Left lung (tissue), 10 donors: ENCODE measurements around the gene CTNNA3. TPM values are rescaled to one million over a fixed set of nuclear protein-coding genes. Genes with fewer than 3 reads are reported as not detected.

ENCODE experiments used
- ATAC-seq: fragments of 200-7000 bp; cut with Tn5 transposase; one replicate; pipeline ENCODE4 v1.9.1; 2020; ENCODE audit warnings: moderate library complexity
- DNase-seq, 4 donors: peaks; one replicate each; pipeline ENCODE4 v3.0.0-alpha.2; 2013 to 2020
- H3K27ac ChIP-seq, 2 donors: fragments of 200-600 bp; sonication (generic) in 1 of 2; one replicate each; pipeline versions ENCODE4 v1.5.0 to v1.8.0; 2020 to 2021
- H3K27me3 ChIP-seq, 2 donors: fragments of 200-600 bp; sonication (generic) in 1 of 2; one replicate each; pipeline versions ENCODE4 v1.5.0 to v1.8.0; 2020 to 2021
- H3K36me3 ChIP-seq, 2 donors: fragments of 200-600 bp; sonication (generic) in 1 of 2; one replicate each; pipeline versions ENCODE4 v1.5.0 to v1.8.0; 2020 to 2021
- H3K4me1 ChIP-seq, 2 donors: fragments of 200-600 bp; one replicate each; pipeline ENCODE4 v1.8.0; 2021
- H3K4me3 ChIP-seq, 2 donors: fragments of 200-600 bp; sonication (generic) in 1 of 2; one replicate each; pipeline versions ENCODE4 v1.5.0 to v1.8.0; 2020 to 2021; ENCODE audit warnings: mild to moderate bottlenecking in 1 of 2
- H3K9me3 ChIP-seq, 2 donors: fragments of 200-600 bp; sonication (generic) in 1 of 2; one replicate each; pipeline versions ENCODE4 v1.5.0 to v1.8.0; 2020 to 2021
- CTCF ChIP-seq, 2 donors: fragments of 200-600 bp; sonication (generic) in 1 of 2; IDR thresholded peaks; one replicate each; pipeline versions ENCODE4 v1.5.0 to v1.8.0; 2021; ENCODE audit warnings: antibody characterized with exemption in 2 of 2
- intact Hi-C, 2 donors: fragments of 100-400 bp; cut with DNase I; formaldehyde crosslinking; loops; one replicate each; pipeline versions ENCODE4 v1.11.2 to v1.14.2; 2022
- polyA plus RNA-seq, 6 donors: library from polyadenylated mRNA; unstranded; fragments of 120-200 nt; gene quantifications; one replicate each; pipeline ENCODE4 v1.2.1, GENCODE V29; 2013; ENCODE audit not compliant: insufficient read length in 6 of 6
- total RNA-seq, 2 donors: library from RNA; stranded (reverse); fragmentation: NEBNext Ultra II Directional; extraction: Animal tissue kit (Norgen Biotek cat#: 25700); gene quantifications; one replicate each; pipeline ENCODE4 v1.2.1, GENCODE V29; 2021
- donor health status: DM: no; HTN: yes; CAD: no.
- donor health status: DM: no; HTN: no; CAD: no.

Gene CTNNA3
- total and polyA plus RNA-seq, 8 donors = 1.1 to 8.2 (median 6.6) TPM; not detected in 1

DNA sequence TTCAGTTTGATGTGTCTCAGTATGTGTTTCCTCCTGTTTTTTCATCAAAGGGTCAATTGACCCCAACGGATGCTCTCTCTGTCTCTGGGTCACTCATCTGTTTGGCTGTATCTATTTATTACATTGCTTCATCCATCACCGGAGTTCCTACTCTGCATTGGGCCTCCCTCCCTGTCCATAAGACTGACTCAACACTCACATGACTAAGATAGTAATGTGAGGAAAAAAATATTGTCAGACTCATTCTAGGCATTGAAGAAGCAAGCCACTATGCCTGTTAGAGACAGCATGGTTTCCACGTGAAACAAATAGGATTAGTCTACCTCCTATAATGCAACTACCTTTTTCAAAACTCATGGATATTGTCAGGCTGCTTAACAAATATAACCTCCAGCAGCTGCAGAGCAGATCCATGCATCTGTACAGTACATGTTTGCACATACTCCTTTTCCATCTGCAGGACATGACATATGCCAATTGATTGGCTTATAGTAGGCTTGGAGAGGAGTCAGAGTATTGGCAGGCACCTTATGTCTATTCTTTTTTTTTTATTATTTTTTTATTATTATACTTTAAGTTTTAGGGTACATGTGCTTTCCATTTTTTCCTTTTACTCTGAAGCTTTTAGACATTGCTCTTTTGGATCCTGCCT lies 495.0 kb downstream of the CTNNA3 start:
- H3K36me3 ChIP-seq = no peaks in the 10 kb centered on the region
- intact Hi-C loops = no loop called here
- no peak for DNase-seq
- H3K27ac ChIP-seq = no peak overlapping the region
- H3K27me3 ChIP-seq = no peaks in the 10 kb centered on the region
- no peaks in the 10 kb centered on the region for H3K9me3 ChIP-seq
- ATAC-seq = no peak
- TF ChIP-seq CTCF (IDR thresholded peaks at IDR 0.05) = no peak
- no peaks in the 10 kb centered on the region for H3K4me1 ChIP-seq
- no peak overlapping the region for H3K4me3 ChIP-seq

DNA sequence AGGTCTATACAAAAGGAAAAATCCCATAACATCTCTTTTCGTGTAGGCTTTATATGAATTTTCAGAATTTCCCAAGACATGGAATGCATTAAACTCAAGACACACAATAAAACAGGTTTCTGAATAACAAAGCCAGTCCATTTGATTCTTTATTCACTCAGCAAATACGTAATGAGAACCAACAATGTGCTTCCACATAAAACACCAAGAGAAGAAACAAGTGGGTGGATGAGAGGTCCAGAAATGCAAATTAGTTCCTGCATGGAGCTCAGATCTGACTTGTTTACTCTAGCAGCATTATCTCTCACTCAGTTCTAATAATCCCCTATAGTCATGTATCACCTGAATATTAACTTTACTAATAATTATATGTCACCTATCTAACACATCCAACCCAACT lies 520.6 kb downstream of the CTNNA3 start:
- ATAC-seq = no peak
- no peak for DNase-seq
- no peaks in the 10 kb centered on the region for H3K4me1 ChIP-seq
- no peak for TF ChIP-seq CTCF (IDR thresholded peaks at IDR 0.05)
- no peaks in the 10 kb centered on the region for H3K9me3 ChIP-seq
- H3K4me3 ChIP-seq = no peak overlapping the region
- intact Hi-C loops = no loop called here
- no peaks in the 10 kb centered on the region for H3K27me3 ChIP-seq
- no peak overlapping the region for H3K27ac ChIP-seq
- no peaks in the 10 kb centered on the region for H3K36me3 ChIP-seq

GRCh38 chr10:67173787-67174186 lies 522.2 kb downstream of the CTNNA3 start:
- ATAC-seq (no peak), DNase-seq (no peak)
- no peak for TF ChIP-seq CTCF (IDR thresholded peaks at IDR 0.05)
- no peak overlapping the region for H3K4me3 ChIP-seq
- peaks cover 0 to 10% of the 10 kb centered on the region in 2 donors for H3K9me3 ChIP-seq
- intact Hi-C loops = no loop called here
- H3K4me1 ChIP-seq = no peaks in the 10 kb centered on the region
- no peaks in the 10 kb centered on the region for H3K27me3 ChIP-seq
- no peak overlapping the region for H3K27ac ChIP-seq
- H3K36me3 ChIP-seq = no peaks in the 10 kb centered on the region

DNA sequence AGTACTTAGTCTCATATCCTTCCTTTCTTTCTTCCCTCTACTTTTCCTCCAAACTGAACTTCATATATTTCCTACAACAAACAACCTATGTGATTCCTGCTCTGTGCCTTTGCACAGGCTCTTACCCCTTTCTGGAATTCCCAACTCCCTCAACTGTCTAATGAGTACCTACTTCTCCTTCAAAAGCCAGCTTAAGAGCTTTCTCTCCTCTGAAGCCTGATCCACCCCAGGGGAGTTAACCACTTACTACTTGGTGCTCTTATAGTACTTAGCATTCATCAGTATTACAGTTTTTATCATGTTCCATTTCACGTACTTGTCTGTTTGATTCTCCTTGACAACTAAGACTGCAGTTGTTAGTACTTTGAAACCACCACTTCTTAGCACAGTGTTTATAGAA lies 524.0 kb downstream of the CTNNA3 start:
- Histone ChIP-seq H3K27ac (no peak overlapping the region), H3K9me3 (peaks cover 0 to 25% of the 10 kb centered on the region in 2 donors), H3K4me1 (no peaks in the 10 kb centered on the region), H3K27me3 (no peaks in the 10 kb centered on the region), H3K36me3 (no peaks in the 10 kb centered on the region), H3K4me3 (no peak overlapping the region)
- ATAC-seq (peak; percentile 96), DNase-seq (peak in 1 of 4 donors; percentile 7)
- intact Hi-C loops = no loop called here
- no peak for TF ChIP-seq CTCF (IDR thresholded peaks at IDR 0.05)

DNA sequence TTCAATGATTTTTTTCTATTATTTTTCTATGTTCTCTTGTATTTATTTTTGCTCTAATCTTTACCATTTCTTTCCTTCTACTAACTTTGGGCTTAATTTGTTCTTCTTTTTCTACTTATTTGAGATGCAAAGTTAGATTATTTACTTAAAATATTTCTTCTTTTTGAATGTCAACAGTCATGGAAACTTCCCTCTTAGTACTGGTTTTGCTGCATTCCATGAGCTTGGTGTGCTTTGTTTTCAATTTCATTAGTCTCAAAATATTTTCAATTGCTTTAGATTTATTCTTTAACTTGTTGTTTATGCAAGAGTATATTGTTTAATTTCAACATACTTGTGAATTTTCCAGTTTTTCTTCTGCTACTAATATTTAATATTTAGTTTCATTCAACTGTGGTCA lies 539.8 kb downstream of the CTNNA3 start:
- DNase-seq (peak in 1 of 4 donors; percentile 28), ATAC-seq (no peak)
- Histone ChIP-seq H3K9me3 (peaks cover 0 to 14% of the 10 kb centered on the region in 2 donors), H3K27ac (no peak overlapping the region), H3K36me3 (no peaks in the 10 kb centered on the region), H3K4me3 (no peak overlapping the region), H3K4me1 (no peaks in the 10 kb centered on the region), H3K27me3 (no peaks in the 10 kb centered on the region)
- TF ChIP-seq CTCF (IDR thresholded peaks at IDR 0.05) = no peak
- intact Hi-C loops = no loop called here
